GF-D8 (cell line): Measurements from ENCODE around the gene OR8G5.
"Not testable (repeated sequence)": the region's sequence is repeated elsewhere in the genome, so short reads cannot be mapped to it uniquely, and the experiment has no call there.

Experiments used
- DNase-seq: peaks from one replicate; lab custom pipeline; 2025; lab: John Stamatoyannopoulos, UW

OR8G5 gene

DNA sequence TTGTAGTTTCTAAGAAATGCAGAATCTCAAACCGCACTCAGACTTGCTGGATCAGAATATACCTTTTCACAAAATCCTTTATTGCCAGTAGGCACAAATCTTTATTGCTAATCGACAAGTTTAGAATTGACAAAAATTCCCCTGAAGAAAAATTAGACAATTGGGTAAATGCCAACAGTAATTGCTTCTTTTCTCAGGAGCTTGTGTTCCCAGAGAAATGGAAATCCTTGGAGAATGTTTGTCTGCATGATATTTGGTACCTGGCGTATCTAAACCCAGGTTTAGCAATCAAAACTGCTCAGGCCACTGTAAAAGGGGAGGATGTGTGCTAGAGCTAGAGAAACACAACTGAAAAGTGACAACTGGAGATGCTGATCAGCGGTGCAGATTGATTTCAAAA, at the start of gene OR8G5:
Gene OR8G5, plus strand, starts transcription at position 301 of the 400 bp plus-strand sequence. CDS start 8,556 bp downstream, outside the sequence.
- DNase-seq: no peak

DNA sequence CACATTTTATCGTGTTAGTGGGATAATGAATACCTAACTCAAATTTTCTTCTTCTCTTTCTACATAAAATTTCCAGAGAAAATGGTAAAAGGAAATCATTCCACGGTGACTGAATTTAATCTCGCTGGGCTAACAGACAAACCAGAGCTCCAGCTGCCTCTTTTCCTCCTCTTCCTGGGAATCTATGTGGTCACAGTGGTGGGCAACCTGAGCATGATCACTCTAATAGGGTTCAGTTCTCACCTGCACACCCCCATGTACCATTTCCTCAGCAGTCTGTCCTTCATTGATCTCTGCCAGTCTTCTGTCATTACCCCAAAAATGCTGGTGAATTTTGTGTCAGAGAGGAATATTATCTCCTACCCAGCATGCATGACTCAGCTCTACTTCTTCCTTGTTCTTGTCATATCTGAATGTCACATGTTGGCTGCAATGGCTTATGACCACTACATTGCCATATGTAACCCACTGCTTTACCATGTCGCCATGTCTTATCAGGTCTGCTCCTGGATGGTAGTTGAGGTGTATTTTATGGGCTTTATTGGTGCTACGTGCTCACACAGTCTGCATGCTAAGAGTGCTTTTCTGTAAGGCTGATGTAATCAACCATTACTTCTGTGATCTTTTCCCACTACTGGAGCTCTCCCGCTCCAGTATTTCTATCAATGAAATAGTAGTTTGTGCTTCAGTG, 48.9 kb upstream of the OR8G5 start:
- DNase-seq: peak; percentile 65

DNA sequence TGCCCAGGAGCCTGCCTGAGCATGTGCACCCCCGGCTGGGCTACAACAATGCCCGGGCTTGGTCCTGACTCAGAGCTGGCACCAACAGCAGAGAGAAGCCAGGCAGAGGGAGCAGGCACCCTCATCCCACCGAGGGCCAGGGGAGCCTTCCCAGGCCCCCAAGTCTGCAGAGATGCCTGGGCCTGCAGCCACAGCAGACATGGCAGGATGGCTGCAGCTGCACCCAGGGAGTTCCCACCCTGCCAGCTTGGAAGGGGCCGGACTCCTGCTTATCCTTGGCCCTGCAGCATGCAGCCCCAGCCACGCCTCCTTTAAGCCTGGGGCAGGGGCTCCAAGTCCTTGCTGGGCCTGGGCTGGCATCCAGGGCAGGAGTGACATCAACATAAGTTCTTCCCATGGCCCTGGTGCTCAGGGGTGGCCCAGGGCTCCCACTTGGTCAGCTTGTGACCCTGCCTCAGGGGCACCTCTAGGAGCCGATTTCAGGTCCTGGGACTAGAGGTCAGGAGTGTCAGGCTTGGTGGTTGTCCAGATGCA, 46.3 kb upstream of the OR8G5 start:
- DNase-seq: no peak

DNA sequence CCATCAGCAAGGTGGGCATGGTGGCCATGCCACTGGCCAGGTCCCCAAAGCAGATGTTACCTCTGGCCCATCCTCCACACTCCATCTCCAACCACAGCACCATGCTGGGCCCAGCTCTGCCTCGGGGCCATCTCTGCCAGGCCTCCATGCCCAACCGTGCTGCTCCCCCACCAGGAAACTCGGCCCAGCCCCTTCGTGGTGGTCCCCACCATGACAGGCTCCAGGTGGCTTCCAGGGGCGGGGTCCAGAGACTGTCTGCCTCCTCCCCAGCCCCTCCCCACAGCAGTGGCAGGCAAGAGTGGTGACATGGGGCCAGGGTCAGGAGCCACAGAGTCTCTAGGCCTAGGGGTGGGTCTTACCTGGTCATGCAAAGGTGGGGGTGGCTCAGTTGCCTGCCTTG, 45.8 kb upstream of the OR8G5 start:
- no peak for DNase-seq

GRCh38 chr11:124211321-124211720, 44.9 kb upstream of the OR8G5 start:
- DNase-seq: no peak

- no peak for DNase-seq
These were observed 42.1 kb upstream of the OR8G5 start for GRCh38 chr11:124214027-124214426.

- DNase-seq: no peak
These were observed 37.0 kb upstream of the OR8G5 start for GRCh38 chr11:124219126-124219525.

DNA sequence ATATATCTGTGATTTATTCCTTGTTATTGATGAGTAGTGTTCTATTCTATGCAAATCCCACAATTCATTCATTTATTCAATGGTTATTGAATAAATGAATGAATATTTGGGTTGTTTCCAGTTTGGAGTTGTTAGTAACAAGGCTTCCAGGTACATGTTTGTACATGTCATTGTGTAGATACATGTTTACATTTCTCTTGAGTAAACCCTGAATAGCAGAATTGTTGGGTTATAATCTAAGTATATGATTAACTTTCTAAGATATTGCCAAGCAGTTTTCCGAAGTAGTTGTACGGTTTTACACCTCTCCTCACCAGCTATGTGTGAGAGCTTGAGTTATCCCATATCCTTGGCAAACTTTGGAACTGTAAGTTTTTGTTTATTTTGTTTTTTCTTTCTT, 33.8 kb upstream of the OR8G5 start:
- no peak for DNase-seq

DNA sequence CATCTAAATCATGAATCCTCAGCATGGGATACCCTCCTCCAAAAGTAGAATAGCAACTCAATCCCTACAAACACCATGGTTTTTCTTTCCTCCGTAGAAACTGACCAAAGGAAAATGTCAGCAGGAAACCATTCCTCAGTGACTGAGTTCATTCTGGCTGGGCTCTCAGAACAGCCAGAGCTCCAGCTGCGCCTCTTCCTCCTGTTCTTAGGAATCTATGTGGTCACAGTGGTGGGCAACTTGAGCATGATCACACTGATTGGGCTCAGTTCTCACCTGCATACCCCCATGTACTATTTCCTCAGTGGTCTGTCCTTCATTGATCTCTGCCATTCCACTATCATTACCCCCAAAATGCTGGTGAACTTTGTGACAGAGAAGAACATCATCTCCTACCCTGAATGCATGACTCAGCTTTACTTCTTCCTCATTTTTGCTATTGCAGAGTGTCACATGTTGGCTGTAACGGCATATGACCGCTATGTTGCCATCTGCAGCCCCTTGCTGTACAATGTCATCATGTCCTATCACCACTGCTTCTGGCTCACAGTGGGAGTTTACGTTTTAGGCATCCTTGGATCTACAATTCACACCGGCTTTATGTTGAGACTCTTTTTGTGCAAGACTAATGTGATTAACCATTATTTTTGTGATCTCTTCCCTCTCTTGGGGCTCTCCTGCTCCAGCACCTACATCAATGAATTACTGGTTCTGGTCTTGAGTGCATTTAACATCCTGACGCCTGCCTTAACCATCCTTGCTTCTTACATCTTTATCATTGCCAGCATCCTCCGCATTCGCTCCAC, 31.4 kb upstream of the OR8G5 start:
- DNase-seq: peak; percentile 99

GRCh38 chr11:124225471-124225870, 30.7 kb upstream of the OR8G5 start:
- no peak for DNase-seq

DNA sequence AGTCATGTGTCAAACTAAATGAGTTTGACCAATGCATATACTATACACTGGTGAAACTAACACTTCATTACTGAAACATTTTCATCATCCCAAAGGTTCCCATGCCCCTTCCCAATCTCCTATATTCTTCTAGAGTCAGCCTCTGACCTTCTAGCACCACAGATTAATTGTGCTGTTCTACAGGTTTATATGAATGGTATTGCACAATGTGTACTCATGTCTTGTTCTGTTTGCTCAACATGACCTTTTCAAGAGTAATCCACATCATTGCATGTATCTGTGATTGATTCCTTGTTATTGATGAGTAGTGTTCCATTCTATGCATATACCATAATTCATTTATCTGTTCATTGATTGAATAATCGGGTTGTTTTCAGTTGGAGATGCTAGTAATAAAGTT, 22.8 kb upstream of the OR8G5 start:
- no peak for DNase-seq

DNA sequence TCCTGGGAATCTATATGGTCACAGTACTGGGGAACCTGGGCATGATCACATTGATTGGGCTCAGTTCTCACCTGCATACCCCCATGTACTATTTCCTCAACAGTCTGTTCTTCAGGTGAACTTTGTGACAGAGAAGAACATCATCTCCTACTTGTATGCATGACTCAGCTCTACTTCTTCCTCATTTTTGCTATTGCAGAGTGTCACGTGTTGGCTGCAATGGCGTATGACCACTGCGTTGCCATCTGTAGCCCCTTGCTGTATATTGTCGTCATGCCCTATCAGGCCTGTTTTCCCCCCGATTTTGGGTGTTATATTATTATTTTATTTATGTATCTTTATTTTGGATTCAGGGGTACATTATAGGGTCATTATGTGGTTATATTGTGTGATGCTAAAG, 17.7 kb upstream of the OR8G5 start:
- DNase-seq: no peak

- DNase-seq: no peak
These were observed 15.4 kb upstream of the OR8G5 start, which contains the start of gene OR8G1 for GRCh38 chr11:124240621-124241397. Gene OR8G1, plus strand, starts transcription at chr11:124241095. Its CDS starts 8,581 bp downstream, at chr11:124249676.

DNA sequence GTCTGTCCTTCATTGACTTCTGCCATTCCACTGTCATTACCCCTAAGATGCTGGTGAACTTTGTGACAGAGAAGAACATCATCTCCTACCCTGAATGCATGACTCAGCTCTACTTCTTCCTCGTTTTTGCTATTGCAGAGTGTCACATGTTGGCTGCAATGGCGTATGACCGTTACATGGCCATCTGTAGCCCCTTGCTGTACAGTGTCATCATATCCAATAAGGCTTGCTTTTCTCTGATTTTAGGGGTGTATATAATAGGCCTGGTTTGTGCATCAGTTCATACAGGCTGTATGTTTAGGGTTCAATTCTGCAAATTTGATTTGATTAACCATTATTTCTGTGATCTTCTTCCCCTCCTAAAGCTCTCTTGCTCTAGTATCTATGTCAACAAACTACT, 6.3 kb upstream of the OR8G5 start:
- DNase-seq: not testable (repeated sequence)

- DNase-seq: not testable (repeated sequence)
These were observed 8.9 kb downstream of the OR8G5 start for GRCh38 chr11:124265041-124265440.

- DNase-seq: not testable (repeated sequence)
These were observed 14.7 kb downstream of the OR8G5 start for GRCh38 chr11:124270886-124271285.

DNA sequence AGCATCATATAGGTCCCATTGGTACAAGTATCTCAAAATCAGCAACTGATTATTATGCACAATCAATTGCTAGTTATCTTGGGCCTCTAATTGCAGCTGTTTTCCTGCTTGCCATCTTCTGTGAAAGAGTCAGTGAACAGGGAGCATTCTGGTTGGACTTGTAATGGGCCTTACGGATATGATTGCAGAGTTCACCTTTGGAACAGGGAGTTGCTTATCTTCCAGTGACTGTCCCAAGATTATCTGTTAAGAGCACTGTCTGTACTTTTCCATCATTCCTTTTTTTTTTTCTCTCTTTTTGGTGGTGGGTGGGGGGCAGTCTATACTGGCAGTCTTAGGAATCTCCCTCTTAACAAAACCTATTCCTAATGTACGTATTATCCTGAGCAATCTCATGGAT, 17.8 kb downstream of the OR8G5 start:
- no peak for DNase-seq

DNA sequence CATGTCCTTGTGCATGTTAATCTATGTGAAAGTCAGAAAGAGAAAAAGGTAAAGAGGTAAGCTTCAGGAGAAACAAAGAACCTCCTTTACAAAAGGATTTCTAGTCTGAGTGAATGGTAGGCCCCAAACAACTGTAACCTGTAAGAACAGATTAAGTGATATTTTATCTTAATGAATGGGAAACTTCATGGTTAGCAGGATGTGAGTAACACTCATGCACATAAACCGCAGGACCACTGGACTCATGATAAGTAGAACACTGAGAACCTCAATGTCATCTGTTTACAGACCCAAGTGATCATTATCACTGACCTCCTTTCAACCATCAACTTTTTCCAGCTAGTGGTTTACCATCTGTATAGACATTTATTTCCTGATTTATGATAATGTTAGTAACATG, 19.9 kb downstream of the OR8G5 start:
- peak; percentile 85 for DNase-seq

DNA sequence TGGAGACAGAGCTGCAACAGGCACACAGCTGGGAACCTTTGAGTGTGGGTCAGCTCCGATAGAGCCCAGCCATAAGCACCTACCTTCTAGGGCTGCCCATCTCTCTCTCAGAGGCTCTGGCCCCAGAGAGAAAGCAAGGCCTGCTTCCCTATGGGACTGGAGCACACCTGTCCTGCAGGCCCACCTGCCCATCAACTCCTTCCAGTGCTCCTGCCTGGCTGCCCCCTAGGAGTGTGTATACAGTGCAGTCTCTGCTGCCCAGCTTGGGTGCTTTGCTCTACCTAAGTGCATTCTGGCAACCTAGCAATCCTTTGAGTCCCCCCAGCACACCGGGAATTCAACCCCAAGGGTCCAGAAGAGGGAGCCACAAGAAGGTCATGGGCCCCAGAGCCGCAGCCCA, 21.0 kb downstream of the OR8G5 start:
- DNase-seq: no peak

- no peak for DNase-seq
These were observed 21.6 kb downstream of the OR8G5 start for GRCh38 chr11:124277804-124278203.

- DNase-seq: no peak
These were observed 22.1 kb downstream of the OR8G5 start for GRCh38 chr11:124278261-124278660.

DNA sequence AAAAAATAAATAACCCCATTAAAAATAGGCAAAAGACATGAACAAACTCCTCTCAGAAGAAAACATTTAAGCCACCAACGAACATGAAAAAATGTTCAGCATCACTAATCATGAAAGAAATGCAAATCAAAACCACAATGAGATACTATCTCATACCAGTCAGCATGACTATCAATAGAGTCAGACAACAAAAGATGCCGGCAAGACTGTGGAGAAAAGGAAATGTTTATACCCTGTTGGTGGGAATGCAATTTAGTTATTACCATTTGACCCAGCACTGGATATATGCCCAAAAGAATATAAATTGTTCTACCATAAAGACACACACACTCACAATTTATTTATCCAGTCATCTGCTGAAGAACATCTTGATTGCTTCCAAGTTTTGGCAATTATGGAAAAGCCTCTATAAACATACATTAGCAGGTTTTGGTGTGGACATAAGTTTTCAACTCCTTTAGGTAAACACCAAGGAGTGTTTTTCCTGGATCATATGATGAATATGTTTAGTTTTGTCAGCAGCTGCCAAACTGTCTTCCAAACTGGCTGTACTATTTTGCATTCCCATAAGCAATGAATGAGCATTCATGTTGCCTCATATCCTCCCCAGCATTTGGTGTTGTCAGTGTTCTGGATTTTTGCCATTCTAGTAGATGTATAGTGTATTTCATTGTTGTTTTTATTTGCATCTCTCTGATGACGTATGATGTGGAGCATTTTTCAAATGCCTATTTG, 29.6 kb downstream of the OR8G5 start:
- DNase-seq: no peak
